HG03575 (cell line): Measurements from ENCODE around the gene TSHZ2.
"Not testable (repeated sequence)": the region's sequence is repeated elsewhere in the genome, so short reads cannot be mapped to it uniquely, and the experiment has no call there.

Source experiments
- ATAC-seq: cut with Tn5 transposase; IDR thresholded peaks from one replicate; pipeline ENCODE4 v1.9.1; 2021; ENCODE audit not compliant: unreplicated experiment, insufficient number of reproducible peaks, low FRiP score; ENCODE audit errors: extremely low read depth

The TSHZ2 gene

DNA sequence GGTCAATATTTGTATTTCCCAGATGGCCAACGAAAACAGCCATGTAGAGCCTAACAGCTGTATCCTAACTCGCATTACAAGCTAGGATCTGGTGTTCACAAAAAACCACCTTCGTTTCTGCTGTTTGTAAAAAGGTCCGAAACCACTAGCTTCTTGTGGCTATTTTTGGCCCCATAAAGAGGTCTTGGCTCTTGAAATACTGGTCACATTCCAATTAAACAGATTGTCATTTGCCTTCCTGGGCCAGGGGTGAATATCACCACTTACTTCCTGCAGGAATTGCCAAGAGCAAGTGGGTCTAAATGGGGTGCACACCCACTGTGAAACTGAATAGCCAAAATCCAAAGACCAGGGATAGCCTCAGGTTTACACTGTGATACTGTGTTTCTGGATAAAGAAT lies 48.2 kb downstream of the TSHZ2 start:
- ATAC-seq, result no peak

DNA sequence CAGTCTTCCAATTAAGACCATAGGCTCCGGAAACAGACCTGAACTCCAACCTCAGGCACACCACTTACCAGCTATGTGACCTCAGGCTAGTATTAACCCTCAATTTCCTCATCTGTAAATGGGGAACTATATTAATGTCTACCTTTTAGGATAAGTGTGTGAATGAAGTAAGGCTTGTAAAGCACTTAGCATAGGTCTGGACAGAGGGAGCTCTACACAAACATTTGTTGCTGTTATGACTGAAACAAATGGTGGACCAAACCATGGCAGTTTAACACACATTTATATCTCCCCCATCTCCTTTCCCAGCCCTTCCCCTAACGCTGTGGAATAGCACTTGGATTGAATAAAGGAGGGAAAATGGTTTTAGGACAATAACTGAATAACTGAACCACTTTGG lies 48.7 kb downstream of the TSHZ2 start:
- ATAC-seq, result no peak

GRCh38 chr20:53021934-53022333 lies 49.8 kb downstream of the TSHZ2 start:
- no peak for ATAC-seq

DNA sequence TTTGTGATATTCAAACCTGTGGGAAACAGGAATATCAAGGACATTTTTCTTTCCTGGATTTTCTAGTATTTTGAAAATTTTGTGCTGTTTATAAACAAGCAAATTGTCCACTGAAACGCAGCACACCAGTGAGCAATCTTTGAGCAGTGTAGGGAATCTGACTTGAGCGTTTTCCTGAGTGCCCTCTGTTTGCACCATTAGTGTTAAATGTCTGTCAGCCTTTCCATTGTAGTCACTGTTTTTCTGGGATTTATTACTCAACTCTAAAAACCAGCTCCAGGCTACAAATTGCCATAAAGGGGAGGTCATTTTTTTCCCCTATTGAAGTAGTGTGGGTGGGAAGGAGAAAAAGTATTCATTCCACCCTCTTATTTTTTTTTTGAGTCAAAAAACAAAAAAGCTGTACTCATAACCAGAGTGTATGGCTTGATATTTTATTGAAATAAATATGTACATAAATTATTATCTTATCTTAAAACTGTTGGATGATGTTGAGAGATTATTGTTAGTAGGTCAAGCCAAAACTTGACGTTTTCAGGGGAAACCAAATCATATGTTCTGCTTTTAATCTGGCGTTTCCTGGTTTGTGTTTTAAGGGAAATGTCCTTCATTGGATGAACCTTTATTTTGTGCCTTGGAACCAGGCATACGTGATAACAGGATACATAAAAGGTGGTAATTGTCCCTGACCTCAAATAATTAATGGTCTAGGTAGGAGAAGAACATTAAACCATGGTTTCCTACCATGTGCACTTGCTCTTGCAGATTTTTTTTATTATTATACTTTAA lies 51.8 kb downstream of the TSHZ2 start:
- ATAC-seq, result no peak

GRCh38 chr20:53024653-53025052 lies 52.5 kb downstream of the TSHZ2 start:
- not testable (repeated sequence) for ATAC-seq

GRCh38 chr20:53027089-53027488 lies 54.9 kb downstream of the TSHZ2 start:
- ATAC-seq, result no peak

- no peak for ATAC-seq
Observed at GRCh38 chr20:53028337-53029007, 56.3 kb downstream of the TSHZ2 start.

- no peak for ATAC-seq
Observed at GRCh38 chr20:53030061-53030460, 57.9 kb downstream of the TSHZ2 start.

GRCh38 chr20:53032046-53032445 lies 59.9 kb downstream of the TSHZ2 start:
- ATAC-seq, result no peak

DNA sequence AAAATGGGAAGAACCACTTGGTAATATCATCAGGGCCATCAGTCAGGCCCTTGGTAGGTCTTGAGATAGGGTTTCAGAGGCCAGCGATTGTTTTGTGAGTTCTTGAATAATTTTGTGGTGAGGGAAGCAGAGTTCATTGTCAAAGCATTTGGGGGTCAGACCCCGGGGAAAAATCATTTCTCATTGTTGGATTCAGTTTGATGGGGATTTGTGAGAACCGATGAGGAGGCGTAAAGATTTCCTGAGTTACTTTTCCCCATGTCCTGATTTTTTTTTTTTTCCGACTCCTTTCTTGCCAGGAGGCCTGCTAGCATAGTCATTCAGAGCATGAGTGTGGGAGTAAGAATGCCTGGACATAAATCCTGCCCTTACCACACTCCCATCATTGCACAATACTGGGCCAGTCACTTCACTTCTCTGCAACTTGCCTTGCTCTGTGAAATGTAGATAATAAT lies 60.3 kb downstream of the TSHZ2 start:
- no peak for ATAC-seq

GRCh38 chr20:53033176-53033575 lies 61.0 kb downstream of the TSHZ2 start:
- no peak for ATAC-seq

DNA sequence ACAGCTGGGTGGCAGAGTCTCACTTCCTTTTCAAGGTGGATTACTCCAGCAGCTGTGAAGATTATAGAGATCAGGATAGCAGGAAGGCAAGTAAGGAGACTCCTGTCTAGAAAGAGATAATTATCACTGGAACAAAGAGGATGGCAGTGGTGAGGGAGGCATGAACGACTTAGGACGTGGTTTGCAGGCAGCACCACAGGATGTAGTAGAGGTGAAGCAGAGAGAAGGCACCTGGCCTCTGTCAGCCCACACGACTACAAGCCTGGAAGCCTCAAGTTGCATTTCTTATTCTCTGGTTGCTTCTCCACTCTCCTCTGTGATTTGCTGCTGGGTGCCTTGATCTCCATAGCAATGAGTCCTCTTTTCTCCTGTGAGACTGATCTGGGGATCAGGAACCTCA lies 62.7 kb downstream of the TSHZ2 start:
- ATAC-seq, result no peak

DNA sequence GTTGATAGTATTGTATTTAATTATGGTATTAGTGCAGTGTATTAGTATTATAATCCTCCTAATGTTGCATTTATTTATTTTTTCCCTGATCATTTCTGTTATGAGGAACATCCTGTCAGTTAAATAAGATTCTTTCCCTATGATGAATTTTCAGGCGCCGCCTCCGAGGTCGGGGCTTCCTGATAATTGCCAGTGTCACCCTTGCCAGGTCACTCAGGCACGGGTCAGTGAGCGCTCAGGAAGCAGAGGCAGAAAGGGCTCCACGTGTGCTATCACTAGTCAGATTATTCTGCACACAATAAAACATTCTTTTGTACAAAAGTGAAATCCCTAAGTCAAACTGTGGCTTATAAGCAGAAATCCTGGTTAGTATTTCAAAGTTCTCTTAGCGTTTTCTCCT lies 64.8 kb downstream of the TSHZ2 start:
- ATAC-seq, result no peak

- no peak for ATAC-seq
Observed at GRCh38 chr20:53037621-53038020, 65.5 kb downstream of the TSHZ2 start.

DNA sequence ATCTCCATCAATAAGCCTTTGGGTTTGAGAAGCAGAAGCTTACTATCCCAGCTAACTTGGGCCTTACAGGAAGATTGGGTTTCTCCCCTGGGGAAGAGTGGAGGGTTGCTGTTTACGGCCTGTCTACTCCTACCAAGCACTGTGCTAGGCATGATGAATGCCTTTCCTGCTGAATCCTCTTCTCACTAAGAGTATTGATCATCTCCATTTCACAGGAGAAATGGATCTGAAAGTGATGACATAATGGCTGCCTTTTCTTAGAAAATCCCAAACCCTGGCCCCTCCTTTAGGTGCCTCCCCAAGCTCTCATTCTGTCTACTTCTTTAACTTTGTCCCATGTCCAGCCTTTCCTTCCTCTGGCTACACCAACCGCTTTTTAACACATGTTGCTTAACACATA lies 66.1 kb downstream of the TSHZ2 start:
- ATAC-seq, result no peak

DNA sequence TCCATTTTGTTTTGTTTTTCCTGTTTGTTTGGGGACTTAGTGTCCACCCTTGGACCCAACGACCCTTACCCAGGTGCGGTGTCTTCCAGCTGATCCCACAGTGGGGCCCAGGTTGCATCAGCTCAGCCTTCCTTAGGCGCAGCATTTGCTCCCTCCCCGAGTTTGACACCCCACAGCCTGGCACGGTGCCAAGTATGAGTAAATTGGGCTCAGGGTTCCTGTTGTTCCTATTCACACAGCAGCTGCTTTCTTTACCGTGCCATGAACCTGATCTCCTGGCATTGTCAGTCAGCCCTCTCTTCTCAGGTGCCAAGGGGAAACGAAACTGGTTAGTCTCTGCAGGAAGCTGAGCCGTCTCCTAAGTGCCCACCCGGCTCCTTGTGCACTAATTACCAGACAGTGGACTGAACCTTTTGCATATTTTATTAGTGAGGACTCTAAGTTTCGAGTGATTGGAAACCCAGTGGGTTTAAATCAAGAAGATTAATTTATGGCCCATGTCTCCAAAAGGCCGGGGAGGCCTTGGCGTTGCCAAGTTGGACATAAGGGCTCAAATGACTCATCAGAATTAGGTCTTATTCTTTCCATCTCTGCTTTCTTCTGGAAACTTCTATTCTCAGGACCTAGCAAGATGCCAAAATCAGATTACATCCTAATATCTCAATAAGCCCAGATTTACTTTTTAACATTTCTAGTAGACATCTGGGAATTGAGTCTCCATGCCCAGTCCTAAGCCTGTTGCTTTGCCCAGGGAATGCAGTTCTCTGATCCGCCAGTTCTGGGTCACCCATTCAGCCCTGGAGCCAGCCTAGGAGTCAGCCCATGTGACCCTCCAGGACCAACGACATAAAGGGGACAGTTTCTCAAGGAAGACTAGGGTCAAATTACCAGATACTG lies 68.8 kb downstream of the TSHZ2 start:
- ATAC-seq, result no peak

DNA sequence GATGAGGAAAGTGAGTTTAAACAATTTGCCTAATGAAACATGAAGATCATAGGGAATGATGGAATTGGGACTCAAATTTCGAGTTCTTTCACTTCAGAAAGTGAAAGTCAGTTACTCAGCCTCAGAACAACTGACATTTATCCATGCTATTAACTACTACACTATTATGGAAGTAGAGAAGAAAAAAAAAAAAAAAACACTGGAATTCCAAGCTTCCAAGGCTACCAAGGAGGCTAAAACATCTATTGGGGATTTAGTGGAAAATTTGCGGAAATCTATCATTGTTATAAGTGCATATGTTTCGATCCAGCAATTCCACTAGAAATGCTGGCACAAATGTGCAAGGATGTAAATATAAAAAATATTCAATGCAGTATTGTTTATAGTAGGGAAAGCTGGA lies 70.4 kb downstream of the TSHZ2 start:
- no peak for ATAC-seq

DNA sequence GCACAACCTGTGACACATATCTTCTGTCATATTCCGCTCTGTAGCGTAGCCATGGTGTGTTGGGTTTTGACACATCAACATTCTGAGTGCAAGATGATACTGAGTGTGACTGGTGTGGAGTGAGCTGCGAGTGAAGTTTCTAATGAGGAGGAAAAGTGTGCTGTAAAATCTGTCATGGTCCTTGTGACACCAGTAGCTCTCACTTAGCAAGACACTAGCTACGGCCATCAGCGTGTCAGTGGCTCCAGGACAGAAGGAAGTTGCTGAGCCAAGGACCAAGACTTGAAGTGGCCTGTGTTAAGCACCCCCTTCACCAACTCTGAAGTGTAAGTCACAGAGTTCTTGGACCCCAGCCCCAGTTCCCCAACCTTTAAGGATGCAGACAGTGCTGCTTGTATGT lies 72.1 kb downstream of the TSHZ2 start:
- no peak for ATAC-seq

- no peak for ATAC-seq
Observed at GRCh38 chr20:53045941-53046340, 73.8 kb downstream of the TSHZ2 start.

- ATAC-seq, result no peak
Observed at GRCh38 chr20:53047203-53047602, 75.0 kb downstream of the TSHZ2 start.
